Fibroblast of mammary gland (primary cell): ENCODE measurements around the gene DCPS.

Experiments
- DNase-seq: peaks from one replicate; pipeline ENCODE4 v3.0.0-alpha.2; 2010; ENCODE audit warnings: low read depth
- H3K4me3 ChIP-seq: 2 replicates; pipeline ENCODE4 v1.5.1; 2011; ENCODE audit warnings: low read depth, mild to moderate bottlenecking, low read length, moderate library complexity; ENCODE audit not compliant: control insufficient read depth
- CTCF ChIP-seq: conservative IDR thresholded peaks from 2 replicates; pipeline ENCODE4 v1.5.1; 2011; ENCODE audit warnings: low read depth, low read length, inconsistent platforms; ENCODE audit not compliant: control insufficient read depth, insufficient read depth

The DCPS gene

GRCh38 chr11:126331286-126331685, 27.4 kb downstream of the DCPS start:
- TF ChIP-seq CTCF = no peak
- H3K4me3 ChIP-seq = no peak overlapping the region
- DNase-seq = no peak

- no peak for TF ChIP-seq CTCF
These were observed 28.4 kb downstream of the DCPS start for GRCh38 chr11:126332221-126332711.

GRCh38 chr11:126333142-126333541, 29.3 kb downstream of the DCPS start:
- DNase-seq = no peak
- no peak for TF ChIP-seq CTCF
- H3K4me3 ChIP-seq = no peak overlapping the region

More at GRCh38 chr11:126332221-126332711, 28.4 kb downstream of the DCPS start:
- DNase-seq = peak; percentile 97
- no peak overlapping the region for H3K4me3 ChIP-seq

GRCh38 chr11:126334659-126335462, 31.0 kb downstream of the DCPS start:
- no peak overlapping the region for H3K4me3 ChIP-seq
- peak; percentile 62 for DNase-seq
- TF ChIP-seq CTCF = no peak

GRCh38 chr11:126335463-126335760, 31.6 kb downstream of the DCPS start:
- H3K4me3 ChIP-seq = no peak overlapping the region
- DNase-seq = no peak
- no peak for TF ChIP-seq CTCF

GRCh38 chr11:126336138-126336541, 32.3 kb downstream of the DCPS start:
- no peak for DNase-seq
- H3K4me3 ChIP-seq = no peak overlapping the region
- no peak for TF ChIP-seq CTCF

- TF ChIP-seq CTCF = no peak
- H3K4me3 ChIP-seq = no peak overlapping the region
- no peak for DNase-seq
These were observed 32.8 kb downstream of the DCPS start for GRCh38 chr11:126336671-126337101.
